ENCODE results near the gene DYNC1H1.
"Not testable (repeated sequence)": the region's sequence is repeated elsewhere in the genome, so short reads cannot be mapped to it uniquely, and the experiment has no call there.

Gene DYNC1H1

GRCh38 chr14:101965770-101966722 lies 1.7 kb downstream of the DYNC1H1 start:
- DNase-seq: peak; percentile 27

- no peak for DNase-seq
These were observed 2.4 kb downstream of the DYNC1H1 start for GRCh38 chr14:101966742-101967141.

GRCh38 chr14:101968186-101968585 lies 3.8 kb downstream of the DYNC1H1 start:
- DNase-seq: no peak

GRCh38 chr14:101969481-101969880 lies 5.1 kb downstream of the DYNC1H1 start:
- no peak for DNase-seq

- DNase-seq: no peak
These were observed 6.5 kb downstream of the DYNC1H1 start for GRCh38 chr14:101970830-101971400.

- DNase-seq: not testable (repeated sequence)
These were observed 7.1 kb downstream of the DYNC1H1 start for GRCh38 chr14:101971458-101971857.

- peak; percentile 7 for DNase-seq
These were observed 7.9 kb downstream of the DYNC1H1 start for GRCh38 chr14:101972126-101972866.

GRCh38 chr14:101973356-101973755 lies 9.0 kb downstream of the DYNC1H1 start:
- DNase-seq: no peak

GRCh38 chr14:101975231-101975630 lies 10.9 kb downstream of the DYNC1H1 start:
- no peak for DNase-seq

GRCh38 chr14:101977311-101978071 lies 13.1 kb downstream of the DYNC1H1 start:
- DNase-seq: no peak

GRCh38 chr14:101979666-101980065 lies 15.3 kb downstream of the DYNC1H1 start:
- DNase-seq: no peak

GRCh38 chr14:101980251-101980650 lies 15.9 kb downstream of the DYNC1H1 start:
- no peak for DNase-seq

- DNase-seq: no peak
These were observed 16.3 kb downstream of the DYNC1H1 start for GRCh38 chr14:101980700-101981099.

GRCh38 chr14:101982621-101983020 lies 18.2 kb downstream of the DYNC1H1 start:
- DNase-seq: no peak

GRCh38 chr14:101984831-101985230 lies 20.5 kb downstream of the DYNC1H1 start:
- DNase-seq: not testable (repeated sequence)

- no peak for DNase-seq
These were observed 21.6 kb downstream of the DYNC1H1 start for GRCh38 chr14:101985957-101986356.

- DNase-seq: no peak
These were observed 22.6 kb downstream of the DYNC1H1 start for GRCh38 chr14:101986953-101987352.

- DNase-seq: no peak
These were observed 24.0 kb downstream of the DYNC1H1 start for GRCh38 chr14:101988377-101988776.

GRCh38 chr14:101991352-101991751 lies 27.0 kb downstream of the DYNC1H1 start:
- no peak for DNase-seq

- DNase-seq: no peak
These were observed 28.3 kb downstream of the DYNC1H1 start for GRCh38 chr14:101992708-101993107.

- no peak for DNase-seq
These were observed 33.3 kb downstream of the DYNC1H1 start for GRCh38 chr14:101997429-101998336.

- no peak for DNase-seq
These were observed 36.5 kb downstream of the DYNC1H1 start for GRCh38 chr14:102000902-102001301.
